Brain microvascular endothelial cell (primary cell): ENCODE results near the gene ITPK1.
"Not testable (repeated sequence)": the region's sequence is repeated elsewhere in the genome, so short reads cannot be mapped to it uniquely, and the experiment has no call there.

ENCODE experiments used
- DNase-seq: peaks from one replicate; pipeline ENCODE4 v3.0.0-alpha.2; 2020
- H3K27ac ChIP-seq: fragments of 250-450 bp; sonication (Bioruptor Pico); 2 replicates; pipeline ENCODE4 v1.5.1; 2020; ENCODE audit warnings: mild to moderate bottlenecking, moderate library complexity
- H3K27me3 ChIP-seq: fragments of 250-450 bp; sonication (Bioruptor Pico); replicated peaks from 2 replicates; pipeline ENCODE4 v1.5.1; 2020; ENCODE audit warnings: mild to moderate bottlenecking
- H3K36me3 ChIP-seq: fragments of 250-450 bp; sonication (Bioruptor Pico); replicated peaks from 2 replicates; pipeline ENCODE4 v1.5.1; 2020; ENCODE audit warnings: mild to moderate bottlenecking
- H3K4me3 ChIP-seq: 2 replicates; pipeline ENCODE4 v1.5.1; 2011; ENCODE audit warnings: low read depth, mild to moderate bottlenecking, control low read depth, low read length, moderate library complexity
- in situ Hi-C: cut with HindIII; loops from 2 replicates; pipeline ENCODE4 v1.10.0; 2017; ENCODE audit warnings: low sequenced_read_pairs, low pct_ligation_motif_present
- TF ChIP-seq, protein P1 (sequence below): IDR thresholded peaks from 2 replicates; pipeline ENCODE4 v1.5.1; 2011; ENCODE audit warnings: low read depth, mild to moderate bottlenecking, moderate library complexity, low read length, control low read depth, inconsistent platforms; ENCODE audit errors: missing control alignments

Gene ITPK1

DNA sequence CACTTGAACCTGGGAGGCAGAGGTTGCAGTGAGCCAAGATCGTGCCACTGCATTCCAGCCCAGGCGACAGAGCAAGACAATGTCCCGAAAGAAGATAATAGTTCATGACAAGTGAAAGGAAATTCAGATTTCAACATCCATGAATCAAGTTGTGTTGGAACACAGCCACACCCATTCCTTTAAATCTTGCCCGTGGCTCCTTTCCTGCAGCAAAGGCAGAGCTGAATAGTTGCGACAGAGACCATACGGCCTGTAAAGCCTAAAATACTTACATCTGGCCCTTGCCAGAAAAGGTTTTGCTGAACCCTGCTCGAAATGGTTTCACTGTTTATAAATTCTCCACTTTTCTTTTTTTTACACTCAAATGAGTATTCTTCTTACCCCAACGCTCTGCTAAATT is 17.7 kb upstream of the ITPK1 start:
- DNase-seq, result no peak
- H3K4me3 ChIP-seq, result no peak overlapping the region
- H3K27ac ChIP-seq, result no peak overlapping the region
- TF ChIP-seq, protein P1, sequence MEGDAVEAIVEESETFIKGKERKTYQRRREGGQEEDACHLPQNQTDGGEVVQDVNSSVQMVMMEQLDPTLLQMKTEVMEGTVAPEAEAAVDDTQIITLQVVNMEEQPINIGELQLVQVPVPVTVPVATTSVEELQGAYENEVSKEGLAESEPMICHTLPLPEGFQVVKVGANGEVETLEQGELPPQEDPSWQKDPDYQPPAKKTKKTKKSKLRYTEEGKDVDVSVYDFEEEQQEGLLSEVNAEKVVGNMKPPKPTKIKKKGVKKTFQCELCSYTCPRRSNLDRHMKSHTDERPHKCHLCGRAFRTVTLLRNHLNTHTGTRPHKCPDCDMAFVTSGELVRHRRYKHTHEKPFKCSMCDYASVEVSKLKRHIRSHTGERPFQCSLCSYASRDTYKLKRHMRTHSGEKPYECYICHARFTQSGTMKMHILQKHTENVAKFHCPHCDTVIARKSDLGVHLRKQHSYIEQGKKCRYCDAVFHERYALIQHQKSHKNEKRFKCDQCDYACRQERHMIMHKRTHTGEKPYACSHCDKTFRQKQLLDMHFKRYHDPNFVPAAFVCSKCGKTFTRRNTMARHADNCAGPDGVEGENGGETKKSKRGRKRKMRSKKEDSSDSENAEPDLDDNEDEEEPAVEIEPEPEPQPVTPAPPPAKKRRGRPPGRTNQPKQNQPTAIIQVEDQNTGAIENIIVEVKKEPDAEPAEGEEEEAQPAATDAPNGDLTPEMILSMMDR, result no peak
- in situ Hi-C loops, result loop anchor here (25.0 kb wide), 1 partner anchor 196 kb away; no protein-coding TSS in a partner anchor
- H3K36me3 ChIP-seq, result no peaks in the 10 kb centered on the region
- no peaks in the 10 kb centered on the region for H3K27me3 ChIP-seq

DNA sequence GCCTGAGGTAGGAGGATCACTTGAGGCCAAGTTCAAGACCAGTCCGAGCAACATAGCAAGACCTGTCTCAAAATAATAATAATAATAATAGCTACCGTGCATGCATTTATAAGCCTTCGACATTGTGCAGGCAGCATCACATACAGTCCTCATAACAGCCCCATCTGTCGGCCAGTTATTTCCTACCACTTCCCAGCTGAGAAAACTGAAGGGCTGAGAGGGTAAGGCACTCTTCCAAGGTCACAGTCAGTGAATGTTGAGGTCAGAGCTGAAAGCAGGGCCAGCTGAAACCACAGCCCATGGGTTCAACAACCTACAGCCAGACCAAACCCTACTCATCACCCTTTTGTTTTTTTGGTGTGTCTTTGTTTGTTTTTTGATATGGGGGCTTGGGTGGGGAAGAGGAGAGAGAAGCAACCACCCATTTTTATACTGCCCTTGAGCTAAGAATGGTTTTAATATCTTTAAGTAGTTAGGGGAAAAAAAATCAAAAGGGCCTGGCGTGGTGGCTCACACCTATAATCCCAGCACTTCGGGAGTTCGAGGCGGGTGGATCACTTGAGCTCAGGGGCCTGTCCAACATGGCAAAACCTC is 16.8 kb upstream of the ITPK1 start:
- Histone ChIP-seq H3K4me3 (no peak overlapping the region), H3K27me3 (no peaks in the 10 kb centered on the region), H3K27ac (no peak overlapping the region), H3K36me3 (no peaks in the 10 kb centered on the region)
- TF ChIP-seq, protein P1, result peak; percentile 79
- peak; percentile 54 for DNase-seq
- in situ Hi-C loops, result loop anchor here (25.0 kb wide), 1 partner anchor 195 kb away; no protein-coding TSS in a partner anchor

DNA sequence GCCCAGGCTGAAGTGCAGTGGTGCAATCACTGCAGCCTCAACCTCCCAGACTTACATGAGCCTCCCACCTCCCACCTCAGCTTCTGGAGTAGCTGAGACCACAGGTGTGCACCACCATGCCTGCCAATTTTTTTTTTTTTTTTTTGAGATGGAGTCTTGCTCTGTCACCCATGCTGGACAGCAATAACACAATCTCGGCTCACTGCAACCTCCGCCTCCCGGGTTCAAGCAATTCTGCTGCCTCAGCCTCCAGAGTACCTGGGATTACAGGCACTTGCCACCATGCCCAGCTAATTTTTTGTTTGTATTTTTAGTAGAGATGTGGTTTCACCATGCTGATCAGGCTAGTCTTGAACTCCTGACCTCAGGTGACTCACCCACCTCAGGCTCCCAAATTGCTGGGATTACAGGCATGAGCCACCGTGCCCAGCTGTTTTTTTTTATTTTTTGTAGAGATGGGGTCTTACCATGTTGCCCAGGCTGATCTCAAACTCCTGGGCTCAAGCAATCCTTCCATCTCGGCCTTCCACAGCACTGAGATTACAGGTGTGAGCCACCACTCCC is 15.6 kb upstream of the ITPK1 start:
- H3K27ac ChIP-seq, H3K36me3 ChIP-seq, H3K4me3 ChIP-seq, H3K27me3 ChIP-seq, DNase-seq: not testable (repeated sequence)
- in situ Hi-C loops, result loop anchor here (25.0 kb wide), 1 partner anchor 194 kb away; no protein-coding TSS in a partner anchor

DNA sequence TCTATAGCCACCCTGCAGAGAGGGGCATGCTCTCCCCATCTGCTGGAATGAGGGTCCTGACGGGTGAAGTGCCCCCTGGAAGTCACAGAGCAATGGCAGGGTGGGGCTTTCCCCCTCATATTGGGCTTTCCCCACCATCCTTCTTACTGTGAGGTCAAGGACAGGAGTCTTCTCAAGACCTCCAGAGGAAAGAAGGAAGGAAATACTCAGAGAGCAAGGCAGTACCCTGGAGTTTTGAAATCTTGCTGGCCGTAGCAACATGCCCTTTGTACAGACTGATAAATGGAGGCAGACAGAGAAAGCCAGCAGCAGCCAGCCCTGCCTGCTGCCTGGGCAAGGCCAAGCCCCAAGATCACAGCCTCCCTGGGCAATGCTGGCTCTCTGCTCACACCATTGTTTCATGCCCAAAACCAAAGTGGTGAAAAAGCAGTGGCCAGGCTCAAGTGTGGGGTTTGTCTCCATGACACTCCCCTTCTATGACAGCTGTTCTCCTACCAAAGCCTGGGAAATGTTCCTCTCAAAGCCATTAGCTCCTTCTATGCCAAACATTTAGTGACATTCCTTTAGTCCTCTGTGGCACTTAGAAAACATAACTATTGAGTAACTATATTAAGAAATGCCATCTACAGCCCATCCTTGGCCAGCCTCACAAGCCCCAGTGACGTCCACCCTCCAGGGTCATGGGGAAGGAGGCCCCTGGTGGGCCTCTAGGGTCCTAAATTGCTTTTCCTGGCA is 13.2 kb upstream of the ITPK1 start:
- no peaks in the 10 kb centered on the region for H3K36me3 ChIP-seq
- no peak overlapping the region for H3K27ac ChIP-seq
- TF ChIP-seq, protein P1, result no peak
- DNase-seq, result no peak
- H3K4me3 ChIP-seq, result no peak overlapping the region
- H3K27me3 ChIP-seq, result no peaks in the 10 kb centered on the region
- in situ Hi-C loops, result loop anchor here (25.0 kb wide), 1 partner anchor 192 kb away; no protein-coding TSS in a partner anchor

DNA sequence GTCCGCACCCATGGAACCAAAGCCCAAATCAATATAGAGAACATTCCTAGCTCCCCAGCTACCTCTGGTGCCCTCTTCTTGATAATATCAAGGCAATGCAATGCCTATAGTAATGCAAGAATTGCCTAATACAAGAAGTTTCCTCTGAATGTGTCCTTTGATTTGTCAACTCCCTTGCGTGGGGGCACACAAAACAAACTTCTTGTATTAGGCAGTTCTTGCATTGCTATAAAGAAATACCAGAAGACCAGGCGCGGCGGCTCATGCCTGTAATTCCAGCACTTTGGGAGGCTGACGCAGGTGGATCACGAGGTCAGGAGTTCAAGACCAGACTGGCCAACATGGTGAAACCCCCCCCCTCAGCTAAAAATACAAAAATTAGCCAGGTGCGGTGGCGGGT is 10.4 kb upstream of the ITPK1 start:
- in situ Hi-C loops, result loop anchor here (25.0 kb wide), 1 partner anchor 189 kb away; no protein-coding TSS in a partner anchor
- no peak overlapping the region for H3K4me3 ChIP-seq
- DNase-seq, result no peak
- H3K27me3 ChIP-seq, result no peaks in the 10 kb centered on the region
- TF ChIP-seq, protein P1, result no peak
- H3K36me3 ChIP-seq, result no peaks in the 10 kb centered on the region
- H3K27ac ChIP-seq, result no peak overlapping the region

DNA sequence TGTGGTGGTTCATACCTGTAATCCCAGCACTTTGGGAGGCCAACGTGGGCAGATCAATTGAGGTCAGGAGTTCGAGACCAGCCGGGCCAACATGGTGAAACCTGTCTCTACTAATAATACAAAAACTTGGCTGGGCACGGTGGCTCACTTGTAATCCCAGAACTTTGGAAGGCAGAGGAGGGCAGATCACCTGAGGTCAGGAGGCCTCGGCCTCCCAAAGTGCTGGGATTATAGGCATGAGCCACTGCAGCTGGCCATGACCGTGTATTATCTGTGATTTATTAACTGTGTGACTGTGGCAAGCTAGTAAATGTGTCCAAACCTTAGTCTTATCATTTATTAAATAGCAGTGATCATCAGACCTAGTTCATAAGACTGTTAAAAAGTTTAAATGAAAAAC is 7.1 kb upstream of the ITPK1 start:
- DNase-seq, result no peak
- Histone ChIP-seq H3K4me3 (no peak overlapping the region), H3K27me3 (no peaks in the 10 kb centered on the region), H3K27ac (no peak overlapping the region), H3K36me3 (no peaks in the 10 kb centered on the region)
- TF ChIP-seq, protein P1, result no peak
- in situ Hi-C loops, result no loop called here
